ENCODE data around the gene PEAK3.
A peak's percentile ranks its signal among the peaks of the same experiment; 100 is the strongest.
"Not testable (repeated sequence)": the region's sequence is repeated elsewhere in the genome, so short reads cannot be mapped to it uniquely, and the experiment has no call there.

The PEAK3 gene

GRCh38 chr19:2286402-2287140 is 4.6 kb upstream of the PEAK3 start:
- H3K4me1 ChIP-seq (ENCODE audit: control extremely low read depth in 1 of 4, control insufficient read depth in 4 of 4, insufficient read depth in 4 of 4, low read length in 3 of 4), result peaks cover 0 to 67% (median 66%) of the 10 kb centered on the region in 4 experiments
- H3K9me3 ChIP-seq (ENCODE audit: control extremely low read depth in 1 of 5, control insufficient read depth in 4 of 5, insufficient read depth in 2 of 5, low read depth in 1 of 5, low read length in 4 of 5), result no peaks in the 10 kb centered on the region
- DNase-seq, result peak in 1 of 3 donors; percentile 28
- 97% methylated on average over 20 of the region's 20 CpGs for WGBS (ENCODE audit: insufficient coverage)
- ChIA-PET CTCF (interaction anchor here (0.9 to 2.7 kb wide), 8 partner anchors 8 to 41 kb away, joined by 3 to 23 read pairs (median 4); no protein-coding TSS in a partner anchor), POLR2A (interaction anchor here (1.4 to 2.0 kb wide), 2 partner anchors 8 to 43 kb away, joined by 4 to 6 read pairs; no protein-coding TSS in a partner anchor)
- H3K4me3 ChIP-seq (ENCODE audit: control insufficient read depth in 1 of 7, extremely low read depth in 1 of 7, insufficient read depth in 4 of 7, low read depth in 2 of 7, low read length in 6 of 7), result no peak overlapping the region
- H3K27me3 ChIP-seq (replicated peaks in 2 of 5; ENCODE audit: control insufficient read depth in 4 of 5, insufficient read depth in 5 of 5, low read length in 4 of 5), result no peaks in the 10 kb centered on the region
- H3K36me3 ChIP-seq (ENCODE audit: control insufficient read depth in 4 of 4, insufficient read depth in 4 of 4, low read length in 3 of 4), result peaks cover 0 to 2% (median under 1%) of the 10 kb centered on the region in 4 experiments
- H3K27ac ChIP-seq (ENCODE audit: insufficient read depth in 1 of 2, low read depth in 1 of 2, low read length in 2 of 2, poor library complexity in 1 of 2, severe bottlenecking in 2 of 2), result no peak overlapping the region

GRCh38 chr19:2283835-2284507 is 2.0 kb upstream of the PEAK3 start:
- DNase-seq, result peak in 1 of 3 donors; percentile 27
- H3K9me3 ChIP-seq (ENCODE audit: control extremely low read depth in 1 of 5, control insufficient read depth in 4 of 5, insufficient read depth in 2 of 5, low read depth in 1 of 5, low read length in 4 of 5), result no peaks in the 10 kb centered on the region
- whole genome bisulfite sequencing (ENCODE audit: insufficient coverage), result 97% methylated on average over 8 of the region's 8 CpGs
- POLR2A ChIA-PET, result interaction anchor here (2.0 kb wide), 1 partner anchor 11 kb away, joined by 6 read pairs; no protein-coding TSS in a partner anchor
- no peak overlapping the region for H3K27ac ChIP-seq (ENCODE audit: insufficient read depth in 1 of 2, low read depth in 1 of 2, low read length in 2 of 2, poor library complexity in 1 of 2, severe bottlenecking in 2 of 2)
- H3K4me1 ChIP-seq (ENCODE audit: control extremely low read depth in 1 of 4, control insufficient read depth in 4 of 4, insufficient read depth in 4 of 4, low read length in 3 of 4), result peaks cover 0 to 57% (median 45%) of the 10 kb centered on the region in 4 experiments
- no peaks in the 10 kb centered on the region for H3K36me3 ChIP-seq (ENCODE audit: control insufficient read depth in 4 of 4, insufficient read depth in 4 of 4, low read length in 3 of 4)
- H3K27me3 ChIP-seq (replicated peaks in 2 of 5; ENCODE audit: control insufficient read depth in 4 of 5, insufficient read depth in 5 of 5, low read length in 4 of 5), result no peaks in the 10 kb centered on the region
- CTCF ChIA-PET, result interaction anchor here (1.5 kb wide), 1 partner anchor 35 kb away, joined by 3 read pairs; no protein-coding TSS in a partner anchor
- H3K4me3 ChIP-seq (ENCODE audit: control insufficient read depth in 1 of 7, extremely low read depth in 1 of 7, insufficient read depth in 4 of 7, low read depth in 2 of 7, low read length in 6 of 7), result no peak overlapping the region

- CTCF ChIA-PET, result interaction anchor here (1.0 to 1.5 kb wide), 3 partner anchors 9 to 36 kb away, joined by 3 to 4 read pairs (median 3); no protein-coding TSS in a partner anchor
- Histone ChIP-seq H3K4me1 (ENCODE audit: control extremely low read depth in 1 of 4, control insufficient read depth in 4 of 4, insufficient read depth in 4 of 4, low read length in 3 of 4) (peaks cover 0 to 46% (median 33%) of the 10 kb centered on the region in 4 experiments), H3K27me3 (replicated peaks in 2 of 5; ENCODE audit: control insufficient read depth in 4 of 5, insufficient read depth in 5 of 5, low read length in 4 of 5) (no peaks in the 10 kb centered on the region), H3K9me3 (ENCODE audit: control extremely low read depth in 1 of 5, control insufficient read depth in 4 of 5, insufficient read depth in 2 of 5, low read depth in 1 of 5, low read length in 4 of 5) (no peaks in the 10 kb centered on the region), H3K27ac (ENCODE audit: insufficient read depth in 1 of 2, low read depth in 1 of 2, low read length in 2 of 2, poor library complexity in 1 of 2, severe bottlenecking in 2 of 2) (no peak overlapping the region), H3K4me3 (ENCODE audit: control insufficient read depth in 1 of 7, extremely low read depth in 1 of 7, insufficient read depth in 4 of 7, low read depth in 2 of 7, low read length in 6 of 7) (peak overlapping the region in 2 of 7 experiments; percentile 65 to 67), H3K36me3 (ENCODE audit: control insufficient read depth in 4 of 4, insufficient read depth in 4 of 4, low read length in 3 of 4) (no peaks in the 10 kb centered on the region)
- no peak for DNase-seq
- 92% methylated on average over 9 of the region's 11 CpGs for WGBS (ENCODE audit: insufficient coverage)
- POLR2A ChIA-PET, result interaction anchor here (1.0 to 1.4 kb wide), 3 partner anchors 19 to 111 kb away, joined by 3 to 5 read pairs (median 3); no protein-coding TSS in a partner anchor
These were observed 875 bp upstream of the PEAK3 start for GRCh38 chr19:2282862-2283237.

GRCh38 chr19:2281265-2282061 is 512 bp downstream of the PEAK3 start:
- POLR2A ChIA-PET, result interaction anchor here (0.7 to 1.3 kb wide), 3 partner anchors 18 to 146 kb away, joined by 3 to 5 read pairs (median 4); partner anchors contain the start of gene TIMM13

GRCh38 chr19:2280633-2281264 is 1.2 kb downstream of the PEAK3 start:
- no peak for DNase-seq
- ChIA-PET CTCF (interaction anchor here (1.2 kb wide), 1 partner anchor 42 kb away, joined by 4 read pairs; no protein-coding TSS in a partner anchor), POLR2A (interaction anchor here (0.7 kb wide), 1 partner anchor 42 kb away, joined by 3 read pairs; no protein-coding TSS in a partner anchor)
- WGBS (ENCODE audit: insufficient coverage), result 90% methylated on average over 20 of the region's 26 CpGs
- Histone ChIP-seq H3K9me3 (ENCODE audit: control extremely low read depth in 1 of 5, control insufficient read depth in 4 of 5, insufficient read depth in 2 of 5, low read depth in 1 of 5, low read length in 4 of 5) (no peaks in the 10 kb centered on the region), H3K27ac (ENCODE audit: insufficient read depth in 1 of 2, low read depth in 1 of 2, low read length in 2 of 2, poor library complexity in 1 of 2, severe bottlenecking in 2 of 2) (no peak overlapping the region), H3K4me3 (ENCODE audit: control insufficient read depth in 1 of 7, extremely low read depth in 1 of 7, insufficient read depth in 4 of 7, low read depth in 2 of 7, low read length in 6 of 7) (no peak overlapping the region), H3K4me1 (ENCODE audit: control extremely low read depth in 1 of 4, control insufficient read depth in 4 of 4, insufficient read depth in 4 of 4, low read length in 3 of 4) (peaks cover 0 to 27% (median 18%) of the 10 kb centered on the region in 4 experiments), H3K36me3 (ENCODE audit: control insufficient read depth in 4 of 4, insufficient read depth in 4 of 4, low read length in 3 of 4) (peaks cover 0 to 9% (median 7%) of the 10 kb centered on the region in 4 experiments), H3K27me3 (replicated peaks in 2 of 5; ENCODE audit: control insufficient read depth in 4 of 5, insufficient read depth in 5 of 5, low read length in 4 of 5) (no peaks in the 10 kb centered on the region)

More at GRCh38 chr19:2281265-2282061, 512 bp downstream of the PEAK3 start:
- H3K9me3 ChIP-seq (ENCODE audit: control extremely low read depth in 1 of 5, control insufficient read depth in 4 of 5, insufficient read depth in 2 of 5, low read depth in 1 of 5, low read length in 4 of 5); DNase-seq; H3K27ac ChIP-seq (ENCODE audit: insufficient read depth in 1 of 2, low read depth in 1 of 2, low read length in 2 of 2, poor library complexity in 1 of 2, severe bottlenecking in 2 of 2); H3K36me3 ChIP-seq (ENCODE audit: control insufficient read depth in 4 of 4, insufficient read depth in 4 of 4, low read length in 3 of 4); H3K27me3 ChIP-seq (replicated peaks in 2 of 5; ENCODE audit: control insufficient read depth in 4 of 5, insufficient read depth in 5 of 5, low read length in 4 of 5): not testable (repeated sequence)
- WGBS (ENCODE audit: insufficient coverage), result 0% methylated on average over 9 of the region's 16 CpGs
- CTCF ChIA-PET, result interaction anchor here (1.0 kb wide), 2 partner anchors 8 to 113 kb away, joined by 3 read pairs; no protein-coding TSS in a partner anchor
- H3K4me1 ChIP-seq (ENCODE audit: control extremely low read depth in 1 of 4, control insufficient read depth in 4 of 4, insufficient read depth in 4 of 4, low read length in 3 of 4), result peaks cover 0 to 34% (median 20%) of the 10 kb centered on the region in 4 experiments
- peak overlapping the region in 6 of 7 experiments; percentile 19 to 67 (median 54) for H3K4me3 ChIP-seq (ENCODE audit: control insufficient read depth in 1 of 7, extremely low read depth in 1 of 7, insufficient read depth in 4 of 7, low read depth in 2 of 7, low read length in 6 of 7)

All from common myeloid progenitor, CD34-positive (primary cell).